Measurements from ENCODE around the gene HCFC1R1.

The HCFC1R1 gene

GRCh38 chr16:3063625-3064386 is 40.1 kb upstream of the HCFC1R1 start:
- Histone ChIP-seq H3K9me2 (replicated peaks; ENCODE audit: low read depth, low read length) (no peaks in the 10 kb centered on the region), H3K9me3 (ENCODE audit: insufficient read depth, low read depth, low read length) (no peaks in the 10 kb centered on the region), H2AFZ (ENCODE audit: low read length) (no peak overlapping the region), H3K4me1 (ENCODE audit: insufficient read depth, low read length, poor library complexity, severe bottlenecking) (peaks cover 13% of the 10 kb centered on the region), H4K20me1 (ENCODE audit: insufficient read depth, low read length, poor library complexity, severe bottlenecking) (peaks cover 20% of the 10 kb centered on the region), H3K4me3 (ENCODE audit: low read length, poor library complexity, severe bottlenecking) (no peak overlapping the region), H3K4me2 (ENCODE audit: low read depth, low read length, poor library complexity, severe bottlenecking) (no peak overlapping the region), H3K9ac (ENCODE audit: low read depth, low read length, poor library complexity, severe bottlenecking) (no peak overlapping the region), H3F3A (ENCODE audit: low read depth) (no peaks in the 10 kb centered on the region), H3K79me2 (ENCODE audit: insufficient read depth, low read length) (peaks cover 49% of the 10 kb centered on the region), H3K36me3 (ENCODE audit: insufficient read depth, low read length) (no peaks in the 10 kb centered on the region), H3K27me3 (ENCODE audit: insufficient read depth, low read length, poor library complexity, severe bottlenecking) (no peaks in the 10 kb centered on the region)
- TF ChIP-seq, protein P1, sequence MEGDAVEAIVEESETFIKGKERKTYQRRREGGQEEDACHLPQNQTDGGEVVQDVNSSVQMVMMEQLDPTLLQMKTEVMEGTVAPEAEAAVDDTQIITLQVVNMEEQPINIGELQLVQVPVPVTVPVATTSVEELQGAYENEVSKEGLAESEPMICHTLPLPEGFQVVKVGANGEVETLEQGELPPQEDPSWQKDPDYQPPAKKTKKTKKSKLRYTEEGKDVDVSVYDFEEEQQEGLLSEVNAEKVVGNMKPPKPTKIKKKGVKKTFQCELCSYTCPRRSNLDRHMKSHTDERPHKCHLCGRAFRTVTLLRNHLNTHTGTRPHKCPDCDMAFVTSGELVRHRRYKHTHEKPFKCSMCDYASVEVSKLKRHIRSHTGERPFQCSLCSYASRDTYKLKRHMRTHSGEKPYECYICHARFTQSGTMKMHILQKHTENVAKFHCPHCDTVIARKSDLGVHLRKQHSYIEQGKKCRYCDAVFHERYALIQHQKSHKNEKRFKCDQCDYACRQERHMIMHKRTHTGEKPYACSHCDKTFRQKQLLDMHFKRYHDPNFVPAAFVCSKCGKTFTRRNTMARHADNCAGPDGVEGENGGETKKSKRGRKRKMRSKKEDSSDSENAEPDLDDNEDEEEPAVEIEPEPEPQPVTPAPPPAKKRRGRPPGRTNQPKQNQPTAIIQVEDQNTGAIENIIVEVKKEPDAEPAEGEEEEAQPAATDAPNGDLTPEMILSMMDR (conservative IDR thresholded peaks at IDR 0.05; ENCODE audit: low read length), result no peak
- TF ChIP-seq EZH2phosphoT487 (IDR thresholded peaks at IDR 0.05; ENCODE audit: borderline replicate concordance), result no peak

DNA sequence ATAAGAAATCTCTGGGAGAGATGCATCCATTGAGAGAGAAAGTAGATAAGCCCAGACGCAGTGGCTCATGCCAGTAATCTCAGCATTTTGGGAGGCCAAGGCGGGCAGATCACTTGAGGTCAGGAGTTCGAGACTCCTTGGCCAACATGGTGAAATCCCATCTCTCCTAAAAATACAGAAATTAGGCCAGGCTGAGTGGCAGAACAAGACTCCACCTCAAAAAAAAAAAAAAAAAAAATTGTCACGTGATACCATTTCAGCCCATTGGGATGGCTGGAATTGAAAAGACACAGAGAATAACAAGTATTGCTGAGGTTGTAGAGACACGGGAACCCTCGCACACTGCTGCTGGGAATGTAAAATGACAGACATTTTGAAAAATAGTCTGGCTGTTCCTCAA is 38.8 kb upstream of the HCFC1R1 start:
- TF ChIP-seq, protein P1 (conservative IDR thresholded peaks at IDR 0.05; ENCODE audit: low read length), result no peak

DNA sequence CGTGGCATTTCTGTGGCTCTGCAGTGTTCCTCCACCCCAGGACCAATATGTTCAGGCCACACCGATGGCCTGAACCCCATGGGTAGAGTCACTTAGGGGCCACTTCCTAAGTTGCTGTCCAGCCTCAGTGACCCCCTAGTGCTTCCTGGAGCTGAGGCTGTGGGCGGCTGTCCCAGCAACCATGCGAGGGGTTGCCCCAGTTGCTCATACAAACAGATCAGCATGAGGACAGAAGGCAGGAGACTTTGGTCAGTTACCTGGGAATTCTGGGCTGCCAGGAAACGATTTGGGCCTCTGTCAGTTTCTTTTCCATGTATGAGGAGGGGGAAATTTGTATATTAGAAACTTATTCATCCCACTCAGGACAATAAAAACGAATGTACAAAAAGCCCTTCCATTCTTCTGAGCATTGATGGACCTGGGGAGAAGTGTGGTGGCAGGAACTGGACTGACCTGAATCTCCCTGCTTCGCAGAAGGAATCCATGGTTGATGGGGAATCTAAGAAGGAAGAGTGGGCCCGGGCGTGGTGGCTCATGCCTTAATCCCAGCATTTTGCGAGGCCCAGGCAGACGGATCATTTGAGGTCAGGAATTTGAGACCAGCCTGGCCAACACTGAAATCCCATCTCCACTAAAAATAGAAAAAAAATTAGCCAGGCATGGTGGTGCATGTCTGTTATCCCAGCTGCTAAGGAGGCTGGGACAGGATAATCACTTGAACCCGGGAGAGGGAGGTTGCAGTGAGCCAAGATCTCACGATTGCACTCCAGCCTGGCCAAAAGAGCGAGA is 36.8 kb upstream of the HCFC1R1 start:
- peak overlapping the region; percentile 88 for H3K9ac ChIP-seq (ENCODE audit: low read depth, low read length, poor library complexity, severe bottlenecking)
- peak overlapping the region; percentile 88 for H3K4me2 ChIP-seq (ENCODE audit: low read depth, low read length, poor library complexity, severe bottlenecking)
- H2AFZ ChIP-seq (ENCODE audit: low read length), result no peak overlapping the region
- TF ChIP-seq, protein P1 (conservative IDR thresholded peaks at IDR 0.05; ENCODE audit: low read length), result no peak
- TF ChIP-seq EZH2phosphoT487 (IDR thresholded peaks at IDR 0.05; ENCODE audit: borderline replicate concordance), result no peak
- peaks cover 31% of the 10 kb centered on the region for H3K79me2 ChIP-seq (ENCODE audit: insufficient read depth, low read length)
- H3K4me1 ChIP-seq (ENCODE audit: insufficient read depth, low read length, poor library complexity, severe bottlenecking), result peaks cover 17% of the 10 kb centered on the region
- H3K36me3 ChIP-seq (ENCODE audit: insufficient read depth, low read length), result no peaks in the 10 kb centered on the region
- no peaks in the 10 kb centered on the region for H3F3A ChIP-seq (ENCODE audit: low read depth)
- H3K9me3 ChIP-seq (ENCODE audit: insufficient read depth, low read depth, low read length), result no peaks in the 10 kb centered on the region
- H4K20me1 ChIP-seq (ENCODE audit: insufficient read depth, low read length, poor library complexity, severe bottlenecking), result peaks cover 8% of the 10 kb centered on the region
- H3K4me3 ChIP-seq (ENCODE audit: low read length, poor library complexity, severe bottlenecking), result no peak overlapping the region
- H3K27me3 ChIP-seq (ENCODE audit: insufficient read depth, low read length, poor library complexity, severe bottlenecking), result no peaks in the 10 kb centered on the region
- H3K9me2 ChIP-seq (replicated peaks; ENCODE audit: low read depth, low read length), result no peaks in the 10 kb centered on the region

More for the DNA sequence above, 38.8 kb upstream of the HCFC1R1 start:
- Histone ChIP-seq H3K4me1 (ENCODE audit: insufficient read depth, low read length, poor library complexity, severe bottlenecking) (peaks cover 14% of the 10 kb centered on the region), H3F3A (ENCODE audit: low read depth) (no peaks in the 10 kb centered on the region), H4K20me1 (ENCODE audit: insufficient read depth, low read length, poor library complexity, severe bottlenecking) (peaks cover 24% of the 10 kb centered on the region), H3K9me2 (replicated peaks; ENCODE audit: low read depth, low read length) (no peaks in the 10 kb centered on the region), H3K4me3 (ENCODE audit: low read length, poor library complexity, severe bottlenecking) (no peak overlapping the region), H3K9me3 (ENCODE audit: insufficient read depth, low read depth, low read length) (no peaks in the 10 kb centered on the region), H3K36me3 (ENCODE audit: insufficient read depth, low read length) (no peaks in the 10 kb centered on the region), H3K79me2 (ENCODE audit: insufficient read depth, low read length) (peaks cover 46% of the 10 kb centered on the region), H3K9ac (ENCODE audit: low read depth, low read length, poor library complexity, severe bottlenecking) (no peak overlapping the region), H2AFZ (ENCODE audit: low read length) (no peak overlapping the region), H3K27me3 (ENCODE audit: insufficient read depth, low read length, poor library complexity, severe bottlenecking) (no peaks in the 10 kb centered on the region), H3K4me2 (ENCODE audit: low read depth, low read length, poor library complexity, severe bottlenecking) (no peak overlapping the region)

All from Loucy (cell line).